DND-41 (cell line): ENCODE results near the gene UGT2B15.

Experiments
- ATAC-seq: fragments of 200-7000 bp; cut with Tn5 transposase; 3 replicates; pipeline ENCODE4 v1.9.1; 2021; ENCODE audit warnings: low read depth; ENCODE audit not compliant: insufficient read depth
- DNase-seq: peaks from one replicate; pipeline ENCODE4 v3.0.0-alpha.2; 2020
- H2AFZ ChIP-seq: 2 replicates; pipeline ENCODE4 v1.6.0; 2012; ENCODE audit warnings: low read depth, low read length
- H3K27ac ChIP-seq: 2 replicates; pipeline ENCODE4 v1.5.1; 2012; ENCODE audit warnings: low read length, inconsistent platforms
- H3K27me3 ChIP-seq: fragments of 200-600 bp; sonication (generic); 2 replicates; pipeline ENCODE4 v1.6.0; 2012; ENCODE audit warnings: low read length, mild to moderate bottlenecking, inconsistent platforms; ENCODE audit not compliant: insufficient read depth, poor library complexity
- H3K36me3 ChIP-seq: 2 replicates; pipeline ENCODE4 v1.5.1; 2012; ENCODE audit warnings: low read length, inconsistent platforms; ENCODE audit not compliant: insufficient read depth
- H3K4me1 ChIP-seq: 2 replicates; pipeline ENCODE4 v1.5.1; 2012; ENCODE audit warnings: mild to moderate bottlenecking, low read length; ENCODE audit not compliant: insufficient read depth
- H3K4me2 ChIP-seq: 2 replicates; pipeline ENCODE4 v1.6.0; 2012; ENCODE audit warnings: mild to moderate bottlenecking, moderate library complexity, low read length, inconsistent platforms; ENCODE audit not compliant: insufficient read depth
- H3K4me3 ChIP-seq, 2 experiments: fragments of 200-600 bp in 1 of 2; shearing (Covaris generic) in 1 of 2; 2 replicates each; pipeline ENCODE4 v1.5.1; 2012 to 2016; ENCODE audit warnings: inconsistent platforms in 2 of 2, low read length in 2 of 2, mild to moderate bottlenecking in 2 of 2, low read depth in 1 of 2, moderate library complexity in 1 of 2
- H3K79me2 ChIP-seq: 2 replicates; pipeline ENCODE4 v1.6.0; 2012; ENCODE audit warnings: low read length, inconsistent platforms; ENCODE audit not compliant: insufficient read depth
- H3K9ac ChIP-seq: 2 replicates; pipeline ENCODE4 v1.6.0; 2012; ENCODE audit warnings: low read depth, mild to moderate bottlenecking, inconsistent platforms, low read length, moderate library complexity
- H3K9me3 ChIP-seq: 2 replicates; pipeline ENCODE4 v1.5.1; 2012; ENCODE audit warnings: low read length, moderate library complexity, mild to moderate bottlenecking, inconsistent platforms; ENCODE audit not compliant: insufficient read depth, severe bottlenecking
- H4K20me1 ChIP-seq: 2 replicates; pipeline ENCODE4 v1.6.0; 2012; ENCODE audit warnings: low read length; ENCODE audit not compliant: insufficient read depth
- CTCF ChIP-seq: IDR thresholded peaks from 2 replicates; pipeline ENCODE4 v1.5.1; 2012; ENCODE audit warnings: borderline replicate concordance, low read length, moderate library complexity, mild to moderate bottlenecking; ENCODE audit not compliant: poor library complexity, severe bottlenecking; ENCODE audit errors: extremely low read depth
- EZH2 ChIP-seq: IDR thresholded peaks from 3 replicates; pipeline ENCODE4 v1.6.1; 2012; ENCODE audit warnings: borderline replicate concordance, low read depth, mild to moderate bottlenecking, moderate library complexity, low read length, inconsistent platforms; ENCODE audit not compliant: severe bottlenecking

The UGT2B15 gene

DNA sequence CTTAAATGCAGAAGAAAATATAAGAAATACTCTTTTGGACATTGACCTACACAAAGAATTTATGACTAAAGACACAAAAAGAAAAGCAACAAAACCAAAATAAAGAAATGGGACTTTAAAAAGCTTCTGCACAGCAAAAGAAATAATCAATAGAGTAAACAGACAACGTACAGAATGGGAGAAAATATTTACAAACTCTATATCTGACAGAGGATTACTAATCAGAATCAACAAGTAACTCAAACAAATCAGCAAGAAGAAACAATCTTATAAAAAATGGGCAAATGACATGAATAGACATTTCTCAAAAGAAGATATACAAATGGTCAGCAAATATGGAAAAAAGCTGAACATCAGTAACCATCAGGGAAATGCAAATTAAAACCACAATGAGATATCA is 56.7 kb downstream of the UGT2B15 start:
- Histone ChIP-seq H3K4me1 (no peaks in the 10 kb centered on the region), H3K27me3 (no peaks in the 10 kb centered on the region), H2AFZ (no peak overlapping the region), H3K9ac (no peak overlapping the region), H3K36me3 (no peaks in the 10 kb centered on the region), H3K9me3 (no peaks in the 10 kb centered on the region), H3K27ac (no peak overlapping the region), H3K79me2 (no peaks in the 10 kb centered on the region), H3K4me3 (no peak overlapping the region), H4K20me1 (no peaks in the 10 kb centered on the region), H3K4me2 (no peak overlapping the region)
- DNase-seq, result no peak
- TF ChIP-seq CTCF (no peak), EZH2 (no peak)
- ATAC-seq, result no peak

DNA sequence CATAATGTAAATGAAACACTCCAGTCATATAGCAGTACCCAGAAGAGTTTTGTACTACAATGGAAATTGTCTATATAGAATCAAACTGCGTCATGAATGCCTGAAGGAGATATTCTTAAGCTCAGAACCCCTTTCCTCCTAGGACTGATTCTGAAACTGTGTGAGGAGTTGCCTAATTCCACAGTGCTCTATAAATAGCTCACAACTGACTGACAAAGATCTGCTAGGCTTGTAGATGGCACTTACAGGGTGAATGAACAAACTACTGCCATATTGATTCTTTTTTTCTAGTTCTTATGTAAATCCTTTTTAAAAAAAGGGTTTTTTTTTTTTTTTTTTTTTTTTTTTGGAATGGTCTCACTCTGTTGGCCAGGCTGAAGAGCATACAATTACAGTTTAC is 64.2 kb downstream of the UGT2B15 start:
- no peak overlapping the region for H3K9ac ChIP-seq
- DNase-seq (no peak), ATAC-seq (no peak)
- H3K9me3 ChIP-seq, result no peaks in the 10 kb centered on the region
- TF ChIP-seq EZH2 (no peak), CTCF (no peak)
- no peak overlapping the region for H3K27ac ChIP-seq
- no peak overlapping the region for H3K4me3 ChIP-seq
- H3K4me1 ChIP-seq, result no peaks in the 10 kb centered on the region
- no peaks in the 10 kb centered on the region for H3K79me2 ChIP-seq
- H4K20me1 ChIP-seq, result no peaks in the 10 kb centered on the region
- no peaks in the 10 kb centered on the region for H3K27me3 ChIP-seq
- H2AFZ ChIP-seq, result no peak overlapping the region
- no peaks in the 10 kb centered on the region for H3K36me3 ChIP-seq
- H3K4me2 ChIP-seq, result no peak overlapping the region

GRCh38 chr4:68599150-68599549 is 71.3 kb downstream of the UGT2B15 start:
- Histone ChIP-seq H3K27me3 (no peaks in the 10 kb centered on the region), H4K20me1 (no peaks in the 10 kb centered on the region), H3K79me2 (no peaks in the 10 kb centered on the region), H3K9me3 (no peaks in the 10 kb centered on the region), H3K9ac (no peak overlapping the region), H3K4me2 (no peak overlapping the region), H3K36me3 (no peaks in the 10 kb centered on the region), H3K4me1 (no peaks in the 10 kb centered on the region), H2AFZ (no peak overlapping the region), H3K4me3 (no peak overlapping the region), H3K27ac (no peak overlapping the region)
- ATAC-seq, result no peak
- no peak for TF ChIP-seq EZH2
- no peak for TF ChIP-seq CTCF
- DNase-seq, result no peak

- Histone ChIP-seq H3K9ac (no peak overlapping the region), H3K36me3 (no peaks in the 10 kb centered on the region), H3K27me3 (no peaks in the 10 kb centered on the region), H3K4me2 (no peak overlapping the region), H3K27ac (no peak overlapping the region), H3K4me1 (no peaks in the 10 kb centered on the region), H4K20me1 (no peaks in the 10 kb centered on the region), H3K79me2 (no peaks in the 10 kb centered on the region), H3K9me3 (no peaks in the 10 kb centered on the region), H3K4me3 (no peak overlapping the region), H2AFZ (no peak overlapping the region)
- TF ChIP-seq CTCF (no peak), EZH2 (no peak)
- DNase-seq (no peak), ATAC-seq (no peak)
Observed at GRCh38 chr4:68597482-68597881, 73.0 kb downstream of the UGT2B15 start.
